Endothelial cell of umbilical vein (primary cell): Measurements from ENCODE around the gene ITM2C. TPM values are rescaled to one million over a fixed set of nuclear protein-coding genes. Genes with fewer than 3 reads are reported as not detected.

Experiments
- BruUV-seq: library from RNA; stranded (reverse); fragments of 400-500 nt; replicated peaks from 2 replicates; lab custom pipeline; 2021; lab: Mats Ljungman, UMichigan
- CTCF ChIA-PET: fragments of 300-600, 350-600 bp; sonication (Branson Sonifier 250); formaldehyde crosslinking; loops from one replicate; lab custom pipeline; 2021; ENCODE audit warnings: antibody characterized with exemption, inconsistent platforms; lab: Charles Lee
- POLR2A ChIA-PET: fragments of 300-600, 350-600 bp; sonication (Branson Sonifier 250); formaldehyde crosslinking; loops from one replicate; lab custom pipeline; 2021; ENCODE audit warnings: antibody characterized with exemption, inconsistent platforms; lab: Charles Lee
- DNase-seq: peaks from one replicate; pipeline ENCODE4 v3.0.0-alpha.2; 2011; ENCODE audit warnings: low read depth, low spot score
- FAIRE-seq: peaks from 2 replicates; lab custom pipeline; 2011; peaks lifted over from hg19 to GRCh38; lab: Jason Lieb, UNC
- H2AFZ ChIP-seq: 2 replicates; pipeline ENCODE4 v1.6.0; 2012; ENCODE audit warnings: low read depth, low read length, control low read depth, inconsistent platforms
- H3K27ac ChIP-seq: 2 replicates; pipeline ENCODE4 v1.5.1; 2011; ENCODE audit warnings: low read depth, mild to moderate bottlenecking, control low read depth, low read length, moderate library complexity; ENCODE audit not compliant: insufficient read depth
- H3K27me3 ChIP-seq, 2 experiments: 2 replicates each; pipeline versions ENCODE4 v1.6.0 to v1.6.1; 2011; ENCODE audit warnings: low read length in 2 of 2, mixed read lengths in 1 of 2; ENCODE audit not compliant: control insufficient read depth in 2 of 2, insufficient read depth in 2 of 2
- H3K36me3 ChIP-seq, 2 experiments: 2 replicates in 1 of 2; 3 replicates in 1 of 2; pipeline ENCODE4 v1.5.1; 2011; ENCODE audit warnings: low read length in 2 of 2, mild to moderate bottlenecking in 1 of 2, moderate library complexity in 1 of 2; ENCODE audit not compliant: control insufficient read depth in 2 of 2, insufficient read depth in 2 of 2; ENCODE audit errors: extremely low read depth in 1 of 2
- H3K4me1 ChIP-seq: 3 replicates; pipeline ENCODE4 v1.5.1; 2011; ENCODE audit warnings: mild to moderate bottlenecking, low read length; ENCODE audit not compliant: control insufficient read depth, insufficient read depth; ENCODE audit errors: extremely low read depth
- H3K4me2 ChIP-seq: 2 replicates; pipeline ENCODE4 v1.6.1; 2011; ENCODE audit warnings: low read length, control low read depth, mixed read lengths; ENCODE audit not compliant: insufficient read depth
- H3K4me3 ChIP-seq, 3 experiments: fragments of 200-600 bp in 1 of 3; sonication (generic), shearing (Covaris generic) in 1 of 3; replicated peaks in 1 of 3; 2 replicates each; pipeline ENCODE4 v1.5.1; 2011 to 2016; ENCODE audit warnings: control low read depth in 3 of 3, low read length in 3 of 3, mild to moderate bottlenecking in 2 of 3, inconsistent platforms in 1 of 3, low read depth in 1 of 3, moderate library complexity in 1 of 3; ENCODE audit not compliant: insufficient read depth in 1 of 3
- H3K79me2 ChIP-seq: 2 replicates; pipeline ENCODE4 v1.6.0; 2012; ENCODE audit warnings: low read length, inconsistent platforms; ENCODE audit not compliant: control insufficient read depth, insufficient read depth
- H3K9ac ChIP-seq: replicated peaks from 2 replicates; pipeline ENCODE3; 2011; ENCODE audit warnings: low read length, control low read depth; ENCODE audit not compliant: insufficient read depth; ENCODE audit errors: extremely low read depth
- H3K9me1 ChIP-seq: replicated peaks from 3 replicates; pipeline ENCODE4 v1.6.0; 2011; ENCODE audit warnings: mild to moderate bottlenecking, low read length; ENCODE audit not compliant: control insufficient read depth, insufficient read depth; ENCODE audit errors: extremely low read depth
- H3K9me3 ChIP-seq: replicated peaks from 2 replicates; pipeline ENCODE4 v1.5.1; 2012; ENCODE audit warnings: low read length, inconsistent platforms; ENCODE audit not compliant: control insufficient read depth, insufficient read depth
- H4K20me1 ChIP-seq: replicated peaks from 2 replicates; pipeline ENCODE3; 2011; ENCODE audit warnings: mild to moderate bottlenecking, low read length; ENCODE audit not compliant: control insufficient read depth, insufficient read depth; ENCODE audit errors: extremely low read depth
- CTCF ChIP-seq, 2 donors: IDR thresholded peaks; 1 replicate in 1 of 2; 2 replicates in 1 of 2; pipeline ENCODE4 v1.5.1; 2011; ENCODE audit warnings: low read length in 2 of 2, mild to moderate bottlenecking in 2 of 2, moderate library complexity in 2 of 2, control low read depth in 1 of 2, inconsistent platforms in 1 of 2, low read depth in 1 of 2; ENCODE audit not compliant: insufficient read depth in 1 of 2; ENCODE audit errors: extremely low read depth in 1 of 2
- EZH2 ChIP-seq: IDR thresholded peaks from 2 replicates; pipeline ENCODE4 v1.6.1; 2012; ENCODE audit warnings: borderline replicate concordance, low read depth, mild to moderate bottlenecking, moderate library complexity, low read length, inconsistent platforms; ENCODE audit not compliant: severe bottlenecking
- FOS ChIP-seq: IDR thresholded peaks from 2 replicates; pipeline ENCODE4 v1.6.1; 2011; ENCODE audit warnings: mild to moderate bottlenecking, low read length, moderate library complexity, borderline replicate concordance; ENCODE audit not compliant: insufficient read depth
- GATA2 ChIP-seq: IDR thresholded peaks from 2 replicates; pipeline ENCODE4 v1.7.0; 2011; ENCODE audit warnings: low read depth, mild to moderate bottlenecking, moderate library complexity, mixed read lengths, low read length; ENCODE audit not compliant: insufficient read length, insufficient read depth
- JUN ChIP-seq: IDR thresholded peaks from 2 replicates; pipeline ENCODE4 v1.6.1; 2011; ENCODE audit warnings: borderline replicate concordance, low read depth; ENCODE audit not compliant: insufficient read length, insufficient read depth
- MYC ChIP-seq: IDR thresholded peaks from one replicate; pipeline ENCODE4 v1.6.1; 2011; ENCODE audit warnings: mild to moderate bottlenecking, low read depth, low read length
- POLR2AphosphoS5 ChIP-seq: IDR thresholded peaks from 2 replicates; pipeline ENCODE4 v1.6.1; 2012; ENCODE audit warnings: low read depth, mild to moderate bottlenecking, control low read depth, low read length, moderate library complexity; ENCODE audit not compliant: insufficient read depth
- dilution Hi-C: fragments of 300-500 bp; cut with MboI; formaldehyde crosslinking; loops from one replicate; pipeline ENCODE4 v1.15.0; 2019; ENCODE audit warnings: low sequenced_read_pairs; ENCODE audit not compliant: extremely low pct_ligation_motif_present
- intact Hi-C: fragments of 100-400 bp; cut with micrococcal nuclease; formaldehyde crosslinking; loops from one replicate; pipeline ENCODE4 v1.10.0; 2022
- polyA plus RNA-seq, 4 experiments: library from polyadenylated mRNA; depleted of rRNA in 3 of 4; stranded (reverse) in 3 of 4; unstranded in 1 of 4; fragments of >200 nt; gene quantifications; 2 replicates each; pipeline versions ENCODE4 v1.2.1 to v1.2.3, GENCODE V29; 2011 to 2012; ENCODE audit warnings: missing spikeins in 1 of 4
- total RNA-seq: library from RNA; stranded (reverse); gene quantifications from 2 replicates; pipeline ENCODE4 v1.2.3, GENCODE V29; 2021

The ITM2C gene
- total and polyA plus RNA-seq, 2 donors (not counting 3 experiments of a cell fraction or from before 2014, with no cell fraction given), result 12.0 to 12.1 TPM

DNA sequence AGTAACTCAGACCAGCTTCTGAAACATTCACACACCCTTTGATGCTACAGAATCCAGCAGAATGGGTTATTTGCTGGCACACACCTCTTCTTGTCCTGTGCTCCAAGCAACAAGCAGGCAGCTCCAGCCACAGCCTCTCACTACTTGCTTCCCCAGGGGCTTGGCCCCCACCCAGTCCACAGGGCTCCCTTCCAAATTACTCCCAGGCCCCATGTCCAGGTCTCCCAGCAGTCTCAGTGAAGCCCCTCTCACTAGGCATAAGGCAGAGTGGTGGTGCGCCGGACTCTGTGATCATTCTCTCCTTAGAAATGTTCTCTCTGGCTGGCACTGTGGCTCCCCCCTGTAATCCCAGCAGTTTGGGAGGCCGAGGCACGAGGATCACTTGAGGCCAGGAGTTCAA, 25.9 kb downstream of the ITM2C start:
- FAIRE-seq, result no peak
- Histone ChIP-seq H2AFZ (no peak overlapping the region), H3K9me1 (no peaks in the 10 kb centered on the region), H3K4me1 (no peaks in the 10 kb centered on the region), H3K9me3 (no peaks in the 10 kb centered on the region), H4K20me1 (no peaks in the 10 kb centered on the region), H3K79me2 (no peaks in the 10 kb centered on the region), H3K27ac (no peak overlapping the region), H3K27me3 (peaks cover 0 to 3% of the 10 kb centered on the region in 2 experiments), H3K4me2 (no peak overlapping the region), H3K9ac (no peak overlapping the region), H3K4me3 (no peak overlapping the region), H3K36me3 (no peaks in the 10 kb centered on the region)
- TF ChIP-seq MYC (no peak), FOS (no peak), CTCF (IDR thresholded peaks at IDR 0.05; ENCODE audit: extremely low read depth in 1 of 2, insufficient read depth in 1 of 2, low read depth in 1 of 2, low read length in 2 of 2) (no peak), GATA2 (no peak), POLR2AphosphoS5 (no peak), JUN (no peak), EZH2 (no peak)
- BruUV-seq, result no TSS peak
- DNase-seq, result no peak
- intact Hi-C loops, result no loop called here
- ChIA-PET CTCF (no interaction called here), POLR2A (interaction anchor here (0.7 kb wide), 1 partner anchor 335 kb away, joined by 3 read pairs; no protein-coding TSS in a partner anchor)
- dilution Hi-C loops, result no loop called here
